NCI-H2196 treated with DMSO at 0.1 percent for 48 hours (cell line): ENCODE results near the gene LHFPL3.

Source experiments
- DNase-seq: peaks from one replicate; lab custom pipeline; 2025; ENCODE audit not compliant: unreplicated experiment; lab: John Stamatoyannopoulos, UW

LHFPL3 gene

DNA sequence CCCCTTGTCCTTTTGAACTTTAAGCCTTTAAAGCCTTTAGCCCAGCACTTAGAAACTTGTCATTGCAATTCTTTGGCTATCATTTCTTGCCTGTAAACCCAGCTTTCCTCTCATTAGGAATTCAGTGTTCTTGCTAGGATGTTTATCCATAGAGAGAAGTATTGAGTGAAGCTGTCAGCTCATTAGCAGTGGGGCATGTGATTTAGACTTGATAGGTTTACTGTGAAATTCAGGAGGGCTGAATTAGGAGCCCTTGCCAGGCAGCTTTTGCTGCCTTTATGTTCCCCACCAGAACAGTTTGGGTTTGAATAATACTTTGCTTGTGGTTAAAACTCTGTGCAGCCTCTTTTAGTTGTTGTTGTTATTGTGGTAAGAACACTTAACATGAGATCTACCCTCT lies 39.5 kb downstream of the LHFPL3 start:
- DNase-seq, result no peak

DNA sequence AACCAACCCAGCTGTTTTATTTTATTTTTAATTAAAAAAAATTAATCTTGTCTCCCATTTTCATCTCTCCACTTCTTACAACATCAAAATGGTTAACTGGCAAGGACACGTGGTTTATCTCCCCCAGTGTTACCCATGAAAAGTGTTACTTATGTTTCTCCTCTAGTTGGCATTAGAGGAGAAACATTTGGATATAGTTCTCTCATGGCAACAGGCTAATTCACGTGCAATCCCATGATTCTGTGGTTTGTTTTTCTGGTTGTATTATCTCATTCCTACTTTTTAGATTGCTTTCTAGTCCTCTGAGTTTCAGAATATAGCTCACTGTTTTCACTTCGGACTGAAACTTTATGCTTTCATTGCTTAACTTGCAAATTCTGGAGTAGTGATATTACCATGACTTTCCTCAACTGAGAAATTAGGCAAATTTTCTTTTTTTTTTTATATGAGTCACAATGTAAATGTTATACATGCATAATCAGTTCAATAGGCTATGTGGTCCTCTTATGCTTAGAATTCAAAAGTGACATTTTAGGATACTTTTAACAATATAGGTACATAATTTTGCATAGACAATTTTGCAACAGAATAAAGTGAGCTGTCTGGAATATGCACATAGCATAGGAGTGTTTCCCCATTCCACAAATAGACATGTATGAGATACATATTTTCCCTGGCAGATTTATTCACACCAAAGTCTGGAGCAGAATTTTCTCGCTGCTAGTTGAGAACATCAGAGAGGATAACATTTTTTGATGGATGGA lies 43.0 kb downstream of the LHFPL3 start:
- DNase-seq, result no peak

DNA sequence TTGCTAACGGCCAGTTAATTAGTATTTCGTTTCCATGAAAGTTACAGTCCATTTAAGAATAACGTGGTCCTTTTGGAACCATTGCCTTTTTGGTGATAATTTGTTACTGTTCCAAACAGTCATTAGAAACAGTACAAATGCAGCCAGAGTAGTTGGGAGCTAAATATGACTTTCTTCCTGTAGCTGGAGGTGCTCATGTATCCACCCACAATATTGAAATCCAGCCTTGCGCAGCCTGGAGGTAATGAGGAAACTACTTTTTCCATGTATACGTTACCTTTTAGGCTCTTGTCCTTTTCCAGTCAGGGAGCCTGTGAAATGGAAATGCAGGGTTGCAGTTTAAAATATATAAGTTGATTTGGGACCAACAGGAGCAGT lies 43.6 kb downstream of the LHFPL3 start:
- DNase-seq, result no peak

DNA sequence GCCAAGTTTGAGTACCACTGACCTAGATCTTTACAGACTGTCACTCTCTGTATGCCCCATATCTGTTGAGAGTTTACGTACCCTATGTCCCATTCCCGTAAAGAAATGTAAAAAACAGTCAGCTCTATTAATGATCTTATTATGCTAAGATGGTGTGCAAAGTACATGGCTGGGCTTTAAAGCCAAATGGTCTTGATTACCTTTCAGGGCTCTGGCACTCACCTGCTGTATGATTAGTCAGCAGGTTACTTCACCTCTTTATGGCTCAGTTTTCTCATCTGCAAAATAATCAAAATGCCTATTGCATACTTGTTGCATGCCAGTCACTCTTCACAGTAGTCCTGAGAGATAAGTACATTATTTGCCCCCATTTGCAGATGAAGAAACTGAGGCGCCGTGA lies 54.2 kb downstream of the LHFPL3 start:
- no peak for DNase-seq

DNA sequence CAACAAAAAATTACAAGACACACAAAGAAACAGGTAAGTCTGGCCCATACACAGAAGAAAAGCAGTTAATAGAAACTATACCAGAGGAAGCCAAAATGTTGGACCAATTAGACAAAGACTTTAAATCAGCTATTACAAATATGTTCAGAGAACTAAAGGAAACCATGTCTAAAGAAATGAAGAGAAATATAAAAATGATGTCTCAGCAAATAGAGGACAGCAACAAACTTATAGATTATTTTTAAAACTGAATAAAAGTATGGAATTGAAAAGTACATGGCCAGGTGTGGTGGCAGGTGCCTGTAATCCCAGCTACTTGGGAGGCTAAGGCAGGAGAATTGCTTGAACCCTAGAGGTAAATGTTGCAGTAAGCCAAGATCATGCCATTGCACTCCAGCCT lies 58.5 kb downstream of the LHFPL3 start:
- DNase-seq, result no peak

GRCh38 chr7:104388222-104388621 lies 59.8 kb downstream of the LHFPL3 start:
- DNase-seq, result no peak

DNA sequence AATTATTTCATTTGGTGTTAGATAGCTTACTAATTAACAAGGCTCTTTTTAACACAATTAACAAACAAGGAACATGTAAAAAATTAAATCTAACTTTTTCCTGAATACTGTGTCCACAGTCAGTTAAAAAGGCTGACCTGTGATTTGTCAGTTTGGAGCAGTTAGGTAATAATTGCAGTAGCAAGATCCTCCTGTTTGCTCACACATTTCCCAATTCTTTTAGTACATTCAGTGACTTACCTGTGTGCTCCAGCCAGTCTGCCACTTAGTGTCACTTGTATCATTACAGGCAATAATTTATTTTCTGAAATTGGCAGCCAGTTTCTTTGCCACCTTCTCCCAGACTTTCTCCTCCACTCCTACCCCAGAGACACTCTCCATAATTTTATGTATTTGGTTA lies 66.8 kb downstream of the LHFPL3 start:
- no peak for DNase-seq

- no peak for DNase-seq
Measured at GRCh38 chr7:104397442-104397841, 69.0 kb downstream of the LHFPL3 start.

DNA sequence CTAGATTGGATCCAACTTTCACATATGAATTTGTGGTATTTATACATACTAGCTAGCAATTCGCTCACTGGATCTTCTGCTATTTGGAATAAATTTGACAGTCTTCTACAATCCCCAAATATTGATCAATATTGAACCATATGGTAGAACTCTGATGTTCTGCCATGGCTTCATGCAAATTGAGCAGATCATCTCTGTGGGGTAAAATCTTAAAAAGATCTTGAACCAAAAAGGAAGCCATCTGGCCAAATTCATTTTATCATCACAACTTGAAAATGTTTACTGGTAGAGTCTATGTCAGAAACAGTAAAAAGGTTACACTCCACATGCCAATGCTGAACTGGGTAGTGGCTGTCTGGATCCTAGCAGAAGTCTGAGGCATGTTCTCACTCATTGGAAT lies 80.0 kb downstream of the LHFPL3 start:
- DNase-seq, result no peak

DNA sequence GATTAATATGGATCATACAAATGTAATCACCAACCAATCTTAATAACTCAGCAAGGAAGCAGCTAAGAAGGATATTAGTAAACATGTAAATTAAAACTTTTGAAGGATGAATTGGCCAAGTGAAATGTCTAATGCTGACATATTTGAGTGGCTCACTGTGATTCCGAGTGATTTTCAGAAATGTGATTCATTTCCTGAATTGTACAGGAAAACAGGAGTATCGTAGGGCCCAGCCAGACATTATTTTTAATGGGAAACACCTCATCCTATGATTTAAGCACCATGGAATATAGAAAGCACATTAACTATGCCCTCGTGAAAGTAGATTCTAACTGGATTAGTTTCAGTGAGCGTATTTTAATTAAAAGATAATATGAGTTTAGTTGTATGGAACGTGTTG lies 82.3 kb downstream of the LHFPL3 start:
- DNase-seq, result no peak

GRCh38 chr7:104412911-104413310 lies 84.5 kb downstream of the LHFPL3 start:
- DNase-seq, result no peak

GRCh38 chr7:104414216-104414615 lies 85.8 kb downstream of the LHFPL3 start:
- DNase-seq, result no peak

DNA sequence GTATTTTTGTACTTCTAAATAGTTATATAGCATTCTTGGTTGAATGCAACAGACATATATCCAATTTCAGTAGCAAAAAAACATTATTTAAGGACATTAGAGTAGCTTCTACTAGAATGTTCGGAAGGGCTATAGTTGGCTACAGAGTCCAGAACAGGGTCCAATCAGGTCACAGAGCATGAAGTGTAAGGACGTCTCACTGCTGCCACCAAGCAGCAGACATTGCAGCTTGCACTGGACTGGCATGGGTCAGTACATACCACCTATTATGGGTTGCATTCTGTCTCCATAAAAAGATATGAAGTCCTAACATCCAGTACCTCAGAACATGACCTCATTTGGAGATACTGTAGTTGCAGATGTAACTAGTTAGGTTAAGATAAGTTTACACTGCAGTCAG lies 87.3 kb downstream of the LHFPL3 start:
- no peak for DNase-seq

- no peak for DNase-seq
Measured at GRCh38 chr7:104416866-104417393, 88.5 kb downstream of the LHFPL3 start.

DNA sequence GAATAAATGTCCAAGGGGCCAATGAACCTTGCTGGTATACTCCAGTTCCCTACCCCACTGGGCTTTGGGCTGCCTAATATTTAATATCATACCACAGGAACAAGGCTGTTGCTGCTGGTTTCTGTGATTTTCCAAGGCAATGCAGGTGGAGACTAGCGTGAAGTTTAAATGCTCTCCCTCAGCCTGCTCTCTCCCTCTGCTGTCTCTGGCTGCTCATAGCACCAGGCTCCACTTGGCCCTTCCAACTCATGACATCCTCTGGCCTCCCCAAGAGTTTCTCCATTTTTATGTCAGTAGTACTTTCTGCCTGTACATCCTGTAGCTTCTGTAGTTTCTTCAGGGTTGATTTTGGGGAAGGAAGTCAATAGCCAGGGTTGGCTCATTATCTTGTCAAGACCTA lies 103.5 kb downstream of the LHFPL3 start:
- no peak for DNase-seq

- no peak for DNase-seq
Measured at GRCh38 chr7:104434129-104434528, 105.7 kb downstream of the LHFPL3 start.

DNA sequence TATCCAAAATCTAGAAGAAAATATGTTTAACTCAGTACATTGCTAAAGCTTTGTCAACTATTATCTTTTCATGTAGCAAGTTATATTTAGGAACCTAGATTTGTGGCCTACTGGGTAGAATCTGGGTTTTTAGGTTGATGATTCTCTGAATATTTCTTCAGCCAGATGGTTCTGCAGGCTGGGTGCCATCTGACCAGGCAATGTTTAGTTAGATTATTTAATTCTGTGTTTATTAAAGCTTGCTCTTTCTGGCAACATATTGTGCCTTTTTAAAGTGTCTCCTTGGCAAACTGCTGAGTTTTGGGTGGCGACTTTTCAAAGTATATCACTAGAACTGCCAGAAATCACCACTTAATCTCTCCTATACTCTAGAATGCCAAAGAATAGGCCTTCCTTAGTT lies 114.1 kb downstream of the LHFPL3 start:
- no peak for DNase-seq

GRCh38 chr7:104444017-104444416 lies 115.6 kb downstream of the LHFPL3 start:
- no peak for DNase-seq

- no peak for DNase-seq
Measured at GRCh38 chr7:104445393-104445792, 117.0 kb downstream of the LHFPL3 start.

DNA sequence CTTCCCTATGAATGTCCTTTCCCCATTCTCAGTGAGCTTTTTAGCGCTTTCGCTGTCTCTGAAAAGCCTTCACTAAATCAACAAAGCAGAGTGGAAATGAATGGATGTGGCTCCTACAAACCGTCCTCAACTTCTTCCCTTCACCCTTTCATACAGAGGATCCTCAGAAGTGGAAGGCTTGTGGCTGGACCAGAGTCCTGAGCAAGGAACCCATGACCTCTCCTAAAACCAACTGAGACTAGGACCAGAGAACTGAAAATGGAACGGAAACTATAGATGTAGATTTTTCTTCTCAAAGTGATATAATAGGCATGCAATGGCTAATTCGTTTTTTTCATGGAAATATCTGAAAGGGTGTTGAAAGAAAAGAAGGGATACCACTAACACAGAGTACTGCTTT lies 122.5 kb downstream of the LHFPL3 start:
- DNase-seq, result no peak

DNA sequence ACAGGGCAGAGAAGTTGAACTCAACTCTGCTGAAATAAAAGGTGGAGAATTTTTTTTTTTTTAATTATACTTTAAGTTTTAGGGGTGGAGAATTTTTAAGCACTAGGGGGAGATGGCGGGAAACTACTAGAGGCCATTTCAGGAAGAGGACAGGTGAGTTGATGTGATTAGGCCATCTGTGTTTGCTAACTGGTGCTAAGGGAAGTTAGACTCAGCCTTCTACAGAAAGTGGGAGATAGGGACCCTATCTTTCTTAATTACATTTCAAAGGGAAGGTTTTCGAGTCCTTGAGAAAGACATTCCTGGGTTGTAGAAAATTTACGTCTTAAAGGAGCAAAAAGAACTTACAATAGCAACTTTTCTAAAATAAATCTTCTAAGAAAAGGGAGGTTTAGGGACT lies 124.8 kb downstream of the LHFPL3 start:
- DNase-seq, result no peak

DNA sequence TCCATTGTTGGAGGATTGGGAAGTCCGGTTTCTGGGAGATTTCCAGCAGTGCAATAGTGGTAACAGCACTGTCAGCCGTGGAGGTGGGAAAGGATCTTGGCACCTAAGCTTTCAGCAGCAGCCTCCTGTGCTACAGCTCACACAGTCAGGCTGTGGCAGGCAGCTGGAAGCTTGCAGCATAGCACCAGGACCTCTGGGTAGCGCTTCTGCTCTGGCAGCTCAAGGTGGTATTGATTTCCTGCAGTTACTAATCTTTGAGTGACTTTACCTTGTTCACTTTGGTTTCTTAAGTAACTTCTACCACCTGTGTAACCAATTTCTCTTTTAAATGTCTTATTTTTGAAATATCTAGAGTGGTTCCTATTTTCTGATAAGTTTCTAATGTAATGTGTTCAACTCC lies 130.5 kb downstream of the LHFPL3 start:
- no peak for DNase-seq

DNA sequence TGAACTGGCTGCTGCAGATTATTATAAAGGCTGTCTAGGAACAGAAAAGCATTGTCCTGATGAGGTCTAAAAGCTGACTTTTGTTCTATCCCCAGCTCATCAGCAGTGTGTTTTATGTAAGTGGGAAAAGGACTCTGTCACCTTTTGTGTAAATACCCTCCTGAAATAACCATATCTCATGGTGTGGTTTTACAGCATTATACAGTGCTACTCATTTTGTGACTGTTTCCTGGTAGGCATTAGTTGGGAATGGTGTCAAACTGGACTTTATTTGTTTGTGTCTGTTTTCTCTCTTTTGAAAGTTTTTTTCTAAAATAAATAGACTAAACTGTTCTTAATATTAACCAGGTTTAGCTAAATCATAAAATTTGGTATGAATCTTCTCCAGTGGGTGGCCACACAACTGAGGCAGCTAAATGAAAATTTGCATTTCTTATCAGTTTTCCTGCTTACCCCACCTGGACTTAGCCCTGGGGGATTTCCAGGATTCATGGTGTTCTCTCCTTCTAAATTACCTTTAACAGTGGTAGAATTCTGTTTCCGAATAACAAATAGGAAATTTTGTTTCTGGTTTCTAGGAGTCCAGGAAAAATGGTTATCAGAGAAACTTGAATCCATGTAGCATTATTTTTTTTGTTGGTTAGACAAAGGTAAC lies 140.9 kb downstream of the LHFPL3 start:
- DNase-seq, result no peak
